HG03571 (cell line): ENCODE data around the gene ADGRD1.

Source experiments
- ATAC-seq: cut with Tn5 transposase; IDR thresholded peaks from one replicate; pipeline ENCODE4 v1.9.1; 2021; ENCODE audit not compliant: unreplicated experiment

Gene ADGRD1

DNA sequence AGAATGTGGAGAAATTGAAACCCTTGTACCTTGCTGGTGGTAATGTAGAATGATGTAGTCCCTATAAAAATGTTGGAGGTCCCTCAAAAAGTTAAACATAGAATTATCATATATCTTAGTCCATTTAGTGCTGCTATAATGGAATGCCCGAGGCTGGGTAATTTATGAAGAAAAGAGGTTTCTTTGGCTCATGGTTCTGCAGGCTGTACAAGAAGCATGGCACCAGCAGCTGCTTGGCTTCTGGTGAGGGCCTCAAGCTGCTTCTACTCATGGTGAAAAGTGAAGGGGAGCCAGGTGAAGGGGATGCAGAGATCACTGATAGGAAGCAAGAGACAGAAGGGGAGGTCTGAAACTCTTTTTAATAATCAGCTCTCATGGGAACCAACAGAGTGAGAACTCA, 233.9 kb downstream of the ADGRD1 start:
- no peak for ATAC-seq

DNA sequence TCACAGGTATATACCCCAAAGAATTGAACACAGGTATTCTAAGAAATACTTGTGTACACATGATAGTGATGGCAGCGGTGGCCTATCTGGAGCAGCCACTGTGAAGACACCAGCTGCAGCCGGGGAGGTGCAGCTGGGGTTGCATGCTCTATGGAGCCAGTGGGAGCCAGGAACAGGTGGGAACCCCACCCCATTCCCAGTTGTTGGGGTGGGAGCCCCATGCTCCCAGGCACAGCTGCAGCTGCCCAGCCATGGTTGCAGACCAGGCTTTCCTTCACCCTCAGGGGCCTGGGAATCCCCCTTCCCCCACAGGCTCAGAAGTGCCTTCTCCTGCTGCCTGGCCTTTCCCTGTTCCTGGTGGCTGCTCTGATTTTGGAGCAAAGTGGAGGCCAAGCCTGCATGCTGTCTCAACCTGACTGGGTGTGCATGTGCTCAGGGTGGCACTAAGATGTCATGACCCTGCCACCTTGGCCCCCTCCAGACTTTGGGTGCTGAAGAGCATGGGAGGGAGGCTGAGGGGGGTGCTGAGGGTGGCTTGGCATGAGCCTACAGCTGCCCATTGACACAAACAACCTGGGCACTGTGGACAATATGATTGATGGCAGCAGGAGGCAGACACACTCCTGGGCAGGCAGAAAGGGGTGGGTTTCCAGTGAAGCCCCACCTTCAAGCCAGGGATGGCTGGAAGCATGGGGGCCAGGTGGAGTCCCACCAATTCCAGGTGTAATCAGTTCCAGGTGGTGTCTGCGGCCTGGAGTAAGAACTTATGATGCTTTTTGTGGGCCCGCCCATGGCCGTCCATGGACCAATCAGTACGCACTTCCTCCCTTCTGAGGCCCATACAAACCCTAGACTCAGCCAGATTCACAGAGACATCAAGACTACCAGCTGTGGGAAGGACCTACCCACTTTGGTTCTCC, 234.7 kb downstream of the ADGRD1 start:
- no peak for ATAC-seq

DNA sequence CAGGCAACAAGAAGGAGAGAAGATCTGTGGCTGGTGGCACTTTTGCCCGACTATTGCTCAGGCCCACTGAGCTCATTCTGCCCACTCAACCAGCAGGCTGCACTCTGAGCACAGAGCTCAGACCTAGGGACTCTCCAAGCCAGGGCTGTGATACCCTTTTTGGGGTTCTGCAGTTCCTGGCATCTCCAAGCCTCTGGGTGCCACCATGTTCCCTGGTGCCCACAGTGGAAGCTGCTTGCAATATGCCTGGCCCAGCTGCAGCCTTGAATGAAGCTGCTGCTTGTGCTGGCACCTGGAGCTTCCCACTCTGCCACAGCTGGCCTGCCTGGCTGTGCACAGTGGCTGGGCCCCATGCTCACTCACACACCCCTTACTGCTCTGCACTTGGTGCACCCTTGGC, 236.1 kb downstream of the ADGRD1 start:
- no peak for ATAC-seq

DNA sequence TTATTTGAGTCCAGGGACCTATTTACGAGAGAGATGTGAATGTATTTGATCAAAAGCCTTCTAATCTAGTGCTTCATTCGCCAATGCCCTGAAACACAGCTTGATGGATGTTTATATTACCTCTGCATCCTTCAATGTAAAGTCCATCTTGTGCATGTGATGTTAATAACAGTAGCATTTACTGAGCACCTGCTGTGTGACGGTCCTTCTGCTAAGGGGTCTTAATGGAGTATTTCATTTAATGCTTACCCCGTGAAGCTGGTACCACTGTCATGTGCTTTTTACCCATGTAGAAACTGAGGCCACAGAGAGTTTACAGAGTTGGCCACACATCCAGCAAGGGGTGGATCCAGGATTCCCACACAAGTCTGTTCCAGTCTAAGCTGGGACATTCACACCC, 237.3 kb downstream of the ADGRD1 start:
- ATAC-seq, result no peak
